Activated T-cell treated with anti-CD3 and anti-CD28 coated beads, Interleukin-2, amount 50 U/mL, for 72 hours (primary cell): Measurements from ENCODE around the gene CACNA1C. TPM values are rescaled to one million over a fixed set of nuclear protein-coding genes. Genes with fewer than 3 reads are reported as not detected.
"Not testable (repeated sequence)": the region's sequence is repeated elsewhere in the genome, so short reads cannot be mapped to it uniquely, and the experiment has no call there.

Source experiments
- ATAC-seq, 2 donors: fragments of 150-1000 bp; cut with Tn5 transposase; replicated peaks in 1 of 2; 2 replicates each; pipeline ENCODE4 v1.10.0; 2021; ENCODE audit warnings: moderate library complexity in 2 of 2, mild to moderate bottlenecking in 1 of 2
- DNase-seq, 2 donors: peaks; one replicate each; pipeline ENCODE4 v3.0.0; 2021 to 2022; ENCODE audit warnings: mixed read lengths in 1 of 2
- H3K27ac Mint-ChIP-seq: one replicate; pipeline ENCODE4 v1.8.0; 2022; ENCODE audit warnings: mild to moderate bottlenecking, moderate library complexity, mixed read lengths
- H3K27me3 Mint-ChIP-seq: one replicate; pipeline ENCODE4 v1.8.0; 2022; ENCODE audit warnings: low read depth, mixed read lengths
- H3K36me3 Mint-ChIP-seq, 2 donors: one replicate each; pipeline ENCODE4 v1.8.0; 2022; ENCODE audit warnings: mixed read lengths in 2 of 2, mild to moderate bottlenecking in 1 of 2; ENCODE audit not compliant: insufficient read depth in 2 of 2
- H3K4me1 Mint-ChIP-seq: one replicate; pipeline ENCODE4 v1.8.0; 2022; ENCODE audit warnings: low read depth, mixed read lengths
- H3K4me3 Mint-ChIP-seq, 2 donors: one replicate each; pipeline ENCODE4 v1.8.0; 2022; ENCODE audit warnings: mild to moderate bottlenecking in 2 of 2, mixed read lengths in 2 of 2, moderate library complexity in 2 of 2
- H3K9me3 Mint-ChIP-seq, 2 donors: one replicate each; pipeline ENCODE4 v1.8.0; 2022; ENCODE audit warnings: mixed read lengths in 2 of 2
- total RNA-seq, 2 donors: library from RNA; stranded (reverse); gene quantifications; one replicate each; pipeline ENCODE4 v1.2.3, GENCODE V29; 2022

Gene CACNA1C
- total RNA-seq, 2 donors from 2014 or later, result 0.14 to 0.21 TPM

- Mint-ChIP-seq H3K4me3 (no peak overlapping the region), H3K9me3 (peaks cover 0 to 1% of the 10 kb centered on the region in 2 donors), H3K27ac (no peak overlapping the region), H3K36me3 (no peaks in the 10 kb centered on the region), H3K4me1 (peaks cover 8% of the 10 kb centered on the region), H3K27me3 (no peaks in the 10 kb centered on the region)
- DNase-seq (no peak), ATAC-seq (no peak)
Observed at GRCh38 chr12:2098852-2099251, 46.1 kb downstream of the CACNA1C start.

GRCh38 chr12:2099595-2099994, 46.8 kb downstream of the CACNA1C start:
- no peak for ATAC-seq
- H3K27me3 Mint-ChIP-seq, result no peaks in the 10 kb centered on the region
- no peak overlapping the region for H3K27ac Mint-ChIP-seq
- H3K36me3 Mint-ChIP-seq, result no peaks in the 10 kb centered on the region
- H3K9me3 Mint-ChIP-seq, result peaks cover 0 to 1% of the 10 kb centered on the region in 2 donors
- H3K4me3 Mint-ChIP-seq, result no peak overlapping the region
- DNase-seq, result no peak
- peaks cover 2% of the 10 kb centered on the region for H3K4me1 Mint-ChIP-seq

- Mint-ChIP-seq H3K4me1 (no peaks in the 10 kb centered on the region), H3K27ac (no peak overlapping the region), H3K9me3 (peaks cover 0 to 1% of the 10 kb centered on the region in 2 donors), H3K4me3 (no peak overlapping the region), H3K36me3 (no peaks in the 10 kb centered on the region), H3K27me3 (no peaks in the 10 kb centered on the region)
- ATAC-seq (no peak), DNase-seq (no peak)
Observed at GRCh38 chr12:2101359-2101758, 48.6 kb downstream of the CACNA1C start.

- Mint-ChIP-seq H3K9me3 (peaks cover 0 to 1% of the 10 kb centered on the region in 2 donors), H3K4me1 (no peaks in the 10 kb centered on the region), H3K27ac (no peak overlapping the region), H3K36me3 (no peaks in the 10 kb centered on the region), H3K27me3 (no peaks in the 10 kb centered on the region), H3K4me3 (no peak overlapping the region)
- DNase-seq (no peak), ATAC-seq (no peak)
Observed at GRCh38 chr12:2101771-2102170, 49.0 kb downstream of the CACNA1C start.

GRCh38 chr12:2102736-2103135, 49.9 kb downstream of the CACNA1C start:
- H3K9me3 Mint-ChIP-seq, H3K4me3 Mint-ChIP-seq, H3K27me3 Mint-ChIP-seq, H3K27ac Mint-ChIP-seq, H3K4me1 Mint-ChIP-seq, H3K36me3 Mint-ChIP-seq, ATAC-seq, DNase-seq: not testable (repeated sequence)

- H3K36me3 Mint-ChIP-seq, H3K4me3 Mint-ChIP-seq, H3K27ac Mint-ChIP-seq, ATAC-seq, DNase-seq, H3K27me3 Mint-ChIP-seq, H3K9me3 Mint-ChIP-seq, H3K4me1 Mint-ChIP-seq: not testable (repeated sequence)
Observed at GRCh38 chr12:2105387-2105786, 52.6 kb downstream of the CACNA1C start.

GRCh38 chr12:2108166-2108565, 55.4 kb downstream of the CACNA1C start:
- H3K4me1 Mint-ChIP-seq, result no peaks in the 10 kb centered on the region
- ATAC-seq, result no peak
- H3K9me3 Mint-ChIP-seq, result no peaks in the 10 kb centered on the region
- no peaks in the 10 kb centered on the region for H3K27me3 Mint-ChIP-seq
- no peak overlapping the region for H3K27ac Mint-ChIP-seq
- no peaks in the 10 kb centered on the region for H3K36me3 Mint-ChIP-seq
- no peak overlapping the region for H3K4me3 Mint-ChIP-seq
- DNase-seq, result no peak

- Mint-ChIP-seq H3K27me3 (no peaks in the 10 kb centered on the region), H3K4me1 (no peaks in the 10 kb centered on the region), H3K9me3 (no peaks in the 10 kb centered on the region), H3K36me3 (no peaks in the 10 kb centered on the region), H3K4me3 (no peak overlapping the region), H3K27ac (no peak overlapping the region)
- DNase-seq (no peak), ATAC-seq (no peak)
Observed at GRCh38 chr12:2108975-2109671, 56.3 kb downstream of the CACNA1C start.

GRCh38 chr12:2110127-2110526, 57.3 kb downstream of the CACNA1C start:
- no peak overlapping the region for H3K27ac Mint-ChIP-seq
- no peaks in the 10 kb centered on the region for H3K27me3 Mint-ChIP-seq
- no peaks in the 10 kb centered on the region for H3K9me3 Mint-ChIP-seq
- H3K4me3 Mint-ChIP-seq, result no peak overlapping the region
- DNase-seq, result no peak
- no peaks in the 10 kb centered on the region for H3K36me3 Mint-ChIP-seq
- no peak for ATAC-seq
- H3K4me1 Mint-ChIP-seq, result no peaks in the 10 kb centered on the region

GRCh38 chr12:2110849-2111566, 58.2 kb downstream of the CACNA1C start:
- Mint-ChIP-seq H3K27ac (no peak overlapping the region), H3K36me3 (no peaks in the 10 kb centered on the region), H3K4me3 (no peak overlapping the region), H3K9me3 (no peaks in the 10 kb centered on the region), H3K27me3 (no peaks in the 10 kb centered on the region), H3K4me1 (no peaks in the 10 kb centered on the region)
- ATAC-seq (no peak), DNase-seq (no peak)

GRCh38 chr12:2111826-2112225, 59.0 kb downstream of the CACNA1C start:
- H3K36me3 Mint-ChIP-seq, result no peaks in the 10 kb centered on the region
- H3K27me3 Mint-ChIP-seq, result no peaks in the 10 kb centered on the region
- DNase-seq (no peak), ATAC-seq (no peak)
- H3K9me3 Mint-ChIP-seq, result no peaks in the 10 kb centered on the region
- H3K4me3 Mint-ChIP-seq, result no peak overlapping the region
- H3K27ac Mint-ChIP-seq, result no peak overlapping the region
- H3K4me1 Mint-ChIP-seq, result no peaks in the 10 kb centered on the region

GRCh38 chr12:2112401-2112800, 59.6 kb downstream of the CACNA1C start:
- H3K9me3 Mint-ChIP-seq, result no peaks in the 10 kb centered on the region
- H3K27me3 Mint-ChIP-seq, result no peaks in the 10 kb centered on the region
- no peaks in the 10 kb centered on the region for H3K36me3 Mint-ChIP-seq
- no peak for ATAC-seq
- no peaks in the 10 kb centered on the region for H3K4me1 Mint-ChIP-seq
- no peak overlapping the region for H3K4me3 Mint-ChIP-seq
- H3K27ac Mint-ChIP-seq, result no peak overlapping the region
- no peak for DNase-seq

GRCh38 chr12:2113119-2113912, 60.5 kb downstream of the CACNA1C start:
- H3K36me3 Mint-ChIP-seq, result no peaks in the 10 kb centered on the region
- H3K9me3 Mint-ChIP-seq, result no peaks in the 10 kb centered on the region
- ATAC-seq (no peak), DNase-seq (no peak)
- no peak overlapping the region for H3K27ac Mint-ChIP-seq
- H3K4me1 Mint-ChIP-seq, result no peaks in the 10 kb centered on the region
- no peak overlapping the region for H3K4me3 Mint-ChIP-seq
- H3K27me3 Mint-ChIP-seq, result no peaks in the 10 kb centered on the region
